Measurements from ENCODE around the gene VWA8. TPM values are rescaled to one million over a fixed set of nuclear protein-coding genes. Genes with fewer than 3 reads are reported as not detected.

Gene VWA8
- total RNA-seq, 6 experiments from 2014 or later = 11.3 to 14.7 (median 13.8) TPM

DNA sequence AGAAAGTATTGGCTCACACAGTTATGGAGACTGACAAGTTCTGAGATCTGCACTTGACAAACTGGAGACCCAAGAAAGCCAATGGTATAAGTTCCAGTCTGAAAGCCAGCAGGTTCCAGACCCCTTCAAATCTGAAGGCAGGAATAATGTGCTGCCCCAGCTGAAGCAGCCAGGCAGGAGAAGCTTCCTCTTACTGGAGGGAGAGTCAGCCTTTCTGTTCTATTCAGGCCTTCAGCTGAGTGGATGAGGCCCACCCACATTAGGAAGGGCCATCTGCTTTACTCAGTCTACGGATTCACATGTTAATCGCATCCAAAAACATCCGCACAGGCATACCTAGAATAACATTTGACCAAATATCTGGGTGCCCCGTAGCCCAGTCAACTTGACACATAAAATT lies 8.2 kb upstream of the VWA8 start:
- H3K36me3 Mint-ChIP-seq (ENCODE audit: low read depth) = no peaks in the 10 kb centered on the region
- peaks cover 7% of the 10 kb centered on the region for H3K4me1 Mint-ChIP-seq (ENCODE audit: low read depth)
- H3K27ac Mint-ChIP-seq = no peak overlapping the region
- no peak for DNase-seq
- TF ChIP-seq, protein P1, sequence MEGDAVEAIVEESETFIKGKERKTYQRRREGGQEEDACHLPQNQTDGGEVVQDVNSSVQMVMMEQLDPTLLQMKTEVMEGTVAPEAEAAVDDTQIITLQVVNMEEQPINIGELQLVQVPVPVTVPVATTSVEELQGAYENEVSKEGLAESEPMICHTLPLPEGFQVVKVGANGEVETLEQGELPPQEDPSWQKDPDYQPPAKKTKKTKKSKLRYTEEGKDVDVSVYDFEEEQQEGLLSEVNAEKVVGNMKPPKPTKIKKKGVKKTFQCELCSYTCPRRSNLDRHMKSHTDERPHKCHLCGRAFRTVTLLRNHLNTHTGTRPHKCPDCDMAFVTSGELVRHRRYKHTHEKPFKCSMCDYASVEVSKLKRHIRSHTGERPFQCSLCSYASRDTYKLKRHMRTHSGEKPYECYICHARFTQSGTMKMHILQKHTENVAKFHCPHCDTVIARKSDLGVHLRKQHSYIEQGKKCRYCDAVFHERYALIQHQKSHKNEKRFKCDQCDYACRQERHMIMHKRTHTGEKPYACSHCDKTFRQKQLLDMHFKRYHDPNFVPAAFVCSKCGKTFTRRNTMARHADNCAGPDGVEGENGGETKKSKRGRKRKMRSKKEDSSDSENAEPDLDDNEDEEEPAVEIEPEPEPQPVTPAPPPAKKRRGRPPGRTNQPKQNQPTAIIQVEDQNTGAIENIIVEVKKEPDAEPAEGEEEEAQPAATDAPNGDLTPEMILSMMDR (IDR thresholded peaks at IDR 0.05) = no peak
- H3K27me3 Mint-ChIP-seq (ENCODE audit: insufficient read depth) = no peaks in the 10 kb centered on the region; the same call in none of the 2 replicates
- no peaks in the 10 kb centered on the region for H3K9me3 Mint-ChIP-seq
- H3K4me3 Mint-ChIP-seq = no peak overlapping the region

DNA sequence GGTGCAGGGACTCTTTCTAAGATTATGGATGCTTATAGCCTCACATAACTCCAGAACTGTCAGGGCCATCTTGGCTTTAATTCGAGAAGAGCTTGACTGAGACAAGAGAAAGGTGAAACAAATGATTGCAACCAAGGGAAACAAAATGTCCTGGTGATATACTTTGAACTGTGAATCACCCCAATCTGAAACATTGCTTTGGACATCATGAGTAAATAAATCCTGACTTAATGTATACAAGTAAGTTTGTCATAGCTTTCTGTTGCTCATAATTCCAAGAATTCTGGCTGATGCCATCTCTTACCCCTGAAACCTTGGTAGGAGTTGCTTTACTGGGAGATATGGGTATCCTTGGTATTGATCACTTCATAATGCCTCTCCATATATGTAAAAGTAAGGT lies 5.8 kb upstream of the VWA8 start:
- H3K27ac Mint-ChIP-seq = no peak overlapping the region
- no peak for DNase-seq
- no peaks in the 10 kb centered on the region for H3K9me3 Mint-ChIP-seq
- TF ChIP-seq, protein P1 (IDR thresholded peaks at IDR 0.05) = no peak
- no peak overlapping the region for H3K4me3 Mint-ChIP-seq
- no peaks in the 10 kb centered on the region for H3K36me3 Mint-ChIP-seq (ENCODE audit: low read depth)
- H3K27me3 Mint-ChIP-seq (ENCODE audit: insufficient read depth) = no peaks in the 10 kb centered on the region; the same call in 1 of the 2 replicates
- H3K4me1 Mint-ChIP-seq (ENCODE audit: low read depth) = peaks cover 11% of the 10 kb centered on the region

DNA sequence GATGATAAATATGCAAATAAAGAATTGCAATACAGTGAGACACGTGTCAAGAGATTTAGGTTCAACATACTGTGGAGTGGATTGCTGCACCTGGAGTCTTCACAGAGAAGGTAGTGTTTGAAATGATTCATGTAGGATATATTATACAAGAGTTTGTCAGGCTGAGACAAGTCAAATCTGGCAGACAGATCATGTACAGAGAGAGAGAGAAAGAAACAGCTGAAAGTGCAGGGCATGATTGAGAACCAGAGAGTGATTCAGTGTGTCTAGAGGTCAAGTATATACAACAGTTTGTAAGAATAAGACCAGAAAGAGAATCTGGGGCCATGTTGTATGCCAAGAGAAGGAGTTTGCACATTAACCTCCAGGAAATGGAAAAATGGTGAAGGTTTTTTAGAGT lies 2.1 kb upstream of the VWA8 start:
- Mint-ChIP-seq H3K4me3 (no peak overlapping the region), H3K27me3 (ENCODE audit: insufficient read depth) (no peaks in the 10 kb centered on the region; the same call in 1 of the 2 replicates), H3K4me1 (ENCODE audit: low read depth) (peaks cover 32% of the 10 kb centered on the region), H3K9me3 (no peaks in the 10 kb centered on the region), H3K36me3 (ENCODE audit: low read depth) (no peaks in the 10 kb centered on the region), H3K27ac (no peak overlapping the region)
- no peak for DNase-seq
- TF ChIP-seq, protein P1 (IDR thresholded peaks at IDR 0.05) = no peak

DNA sequence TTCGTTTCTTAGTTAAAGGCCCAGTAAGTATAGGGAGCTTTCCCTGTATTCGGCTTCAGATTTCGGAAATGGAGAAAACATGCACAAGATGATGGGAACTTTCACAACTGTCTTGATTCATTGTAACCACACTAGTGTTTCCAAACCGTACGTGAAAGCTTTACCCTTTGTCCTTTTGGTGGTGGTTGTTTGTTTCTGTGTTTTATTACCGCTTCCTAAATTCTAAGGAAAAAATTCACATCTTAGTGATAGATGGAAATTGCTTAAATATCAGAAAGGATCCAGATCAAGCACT lies 504 bp upstream of the VWA8 start:
- peak overlapping the region; percentile 92 for H3K27ac Mint-ChIP-seq
- no peak for DNase-seq
- H3K9me3 Mint-ChIP-seq = no peaks in the 10 kb centered on the region
- TF ChIP-seq, protein P1 (IDR thresholded peaks at IDR 0.05) = no peak
- 0 out of 2 replicates have a peak, but pooled peaks cover 5% of the 10 kb centered on the region for H3K36me3 Mint-ChIP-seq (ENCODE audit: low read depth)
- no peaks in the 10 kb centered on the region; the same call in 1 of the 2 replicates for H3K27me3 Mint-ChIP-seq (ENCODE audit: insufficient read depth)
- peak overlapping the region; percentile 98 for H3K4me3 Mint-ChIP-seq
- peaks cover 33% of the 10 kb centered on the region for H3K4me1 Mint-ChIP-seq (ENCODE audit: low read depth)

DNA sequence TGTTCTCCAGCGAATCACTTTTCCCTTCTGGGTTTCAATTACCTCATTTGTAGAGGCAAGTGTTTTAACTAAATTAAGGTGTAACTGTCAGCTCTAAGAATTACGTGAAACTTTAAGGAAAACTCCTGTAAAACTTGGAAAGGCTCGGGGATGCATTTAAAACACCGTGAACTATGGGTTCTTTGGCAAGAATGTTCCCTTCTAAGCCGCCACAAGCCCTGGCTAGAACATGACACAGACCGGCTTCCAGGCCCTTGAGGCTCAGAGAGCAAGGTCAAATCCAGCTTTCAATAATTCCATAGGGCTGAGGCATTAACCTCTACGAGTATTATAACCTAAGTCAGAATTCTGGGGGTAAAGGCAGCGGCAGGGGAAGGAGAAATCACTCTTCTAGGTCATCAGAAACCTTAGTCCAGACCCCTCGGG lies 685 bp downstream of the VWA8 start:
- Mint-ChIP-seq H3K4me3 (peak overlapping the region; percentile 98), H3K27ac (peak overlapping the region; percentile 90), H3K4me1 (ENCODE audit: low read depth) (peaks cover 33% of the 10 kb centered on the region), H3K9me3 (no peaks in the 10 kb centered on the region), H3K36me3 (ENCODE audit: low read depth) (0 out of 2 replicates have a peak, but pooled peaks cover 5% of the 10 kb centered on the region), H3K27me3 (ENCODE audit: insufficient read depth) (no peaks in the 10 kb centered on the region)
- DNase-seq = peak; percentile 5
- TF ChIP-seq, protein P1 (IDR thresholded peaks at IDR 0.05) = no peak

DNA sequence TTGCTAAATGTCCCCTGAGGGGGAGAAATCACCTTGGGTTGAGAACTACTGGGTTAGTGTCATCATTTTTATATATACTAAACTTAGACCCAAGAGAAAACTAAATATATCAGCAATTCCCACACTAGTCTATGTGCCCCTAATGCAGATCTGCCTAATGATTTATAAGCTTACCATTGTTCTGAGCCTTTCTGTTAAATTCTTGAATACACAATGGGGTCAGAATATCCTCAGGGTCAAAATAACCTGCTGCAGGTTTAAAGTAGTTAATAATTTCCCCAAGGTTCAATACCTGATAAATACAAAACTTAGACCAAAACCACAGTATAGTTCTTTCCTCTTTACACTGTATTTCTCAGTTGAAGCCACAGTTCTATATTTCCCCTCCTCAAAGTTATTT lies 4.6 kb downstream of the VWA8 start:
- no peaks in the 10 kb centered on the region for H3K9me3 Mint-ChIP-seq
- no peak overlapping the region for H3K4me3 Mint-ChIP-seq
- H3K4me1 Mint-ChIP-seq (ENCODE audit: low read depth) = peaks cover 32% of the 10 kb centered on the region
- H3K27ac Mint-ChIP-seq = no peak overlapping the region
- no peaks in the 10 kb centered on the region for H3K27me3 Mint-ChIP-seq (ENCODE audit: insufficient read depth)
- no peak for DNase-seq
- peaks cover 5% of the 10 kb centered on the region; the same call in 1 of the 2 replicates for H3K36me3 Mint-ChIP-seq (ENCODE audit: low read depth)
- TF ChIP-seq, protein P1 (IDR thresholded peaks at IDR 0.05) = no peak
